Gastrocnemius medialis (tissue), 4 donors: ENCODE results near the gene PTK7.

ENCODE experiments used
- CTCF ChIP-seq, 5 experiments: fragments of 450-650 bp in 3 of 5; fragments of 200-600 bp in 2 of 5; sonication (generic) in 2 of 5; IDR thresholded peaks in 4 of 5; conservative IDR thresholded peaks in 1 of 5; 1 replicate in 4 of 5; 2 replicates in 1 of 5; pipeline ENCODE4 v1.5.1; 2016 to 2019; ENCODE audit warnings: antibody characterized with exemption in 5 of 5, mild to moderate bottlenecking in 3 of 5, moderate library complexity in 3 of 5
- POLR2A ChIP-seq, 2 donors: fragments of 450-650 bp; IDR thresholded peaks; one replicate each; pipeline ENCODE4 v1.6.1; 2017; ENCODE audit warnings: antibody characterized with exemption in 2 of 2, mild to moderate bottlenecking in 2 of 2, moderate library complexity in 2 of 2

GRCh38 chr6:43081043-43081442 is 4.9 kb downstream of the PTK7 start:
- no peak for TF ChIP-seq CTCF (IDR thresholded peaks at IDR 0.05 in 4 of 5, conservative IDR thresholded peaks at IDR 0.05 in 1 of 5)
- TF ChIP-seq POLR2A (IDR thresholded peaks at IDR 0.05) = no peak
